AG20443 (cell line): ENCODE results near the gene SLC25A47.
"Not testable (repeated sequence)": the region's sequence is repeated elsewhere in the genome, so short reads cannot be mapped to it uniquely, and the experiment has no call there.

Experiments used
- DNase-seq: peaks from one replicate; pipeline ENCODE4 v3.0.0; 2012; ENCODE audit warnings: low spot score, mixed read lengths

The SLC25A47 gene, protein sequence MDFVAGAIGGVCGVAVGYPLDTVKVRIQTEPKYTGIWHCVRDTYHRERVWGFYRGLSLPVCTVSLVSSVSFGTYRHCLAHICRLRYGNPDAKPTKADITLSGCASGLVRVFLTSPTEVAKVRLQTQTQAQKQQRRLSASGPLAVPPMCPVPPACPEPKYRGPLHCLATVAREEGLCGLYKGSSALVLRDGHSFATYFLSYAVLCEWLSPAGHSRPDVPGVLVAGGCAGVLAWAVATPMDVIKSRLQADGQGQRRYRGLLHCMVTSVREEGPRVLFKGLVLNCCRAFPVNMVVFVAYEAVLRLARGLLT

GRCh38 chr14:100323121-100323941 is at the start of gene SLC25A47:
TSS of gene SLC25A47 (plus strand) at chr14:100323339. CDS start at chr14:100323415, 76 bp downstream.
- no peak for DNase-seq

GRCh38 chr14:100274250-100274649 is 48.9 kb upstream of the SLC25A47 start:
- DNase-seq, result no peak

DNA sequence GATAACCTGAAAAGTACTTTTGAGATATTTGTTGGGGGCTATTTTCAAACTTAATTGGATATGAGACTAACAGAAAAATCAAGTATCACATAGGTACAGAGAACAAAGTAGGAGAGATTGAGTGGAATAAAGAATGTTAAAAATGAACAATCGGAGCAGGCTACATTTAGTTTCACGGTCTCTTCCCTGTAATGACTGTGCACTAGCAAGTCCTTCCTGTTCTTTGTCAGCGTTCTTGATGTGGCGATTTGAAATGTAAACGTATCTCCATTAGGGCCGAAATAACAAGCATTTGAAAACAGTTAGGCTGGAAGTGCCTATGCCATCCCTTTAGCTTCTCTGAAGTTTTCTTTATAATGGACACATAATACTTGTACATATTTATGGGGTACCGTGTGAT is 47.9 kb upstream of the SLC25A47 start:
- DNase-seq, result no peak

GRCh38 chr14:100278702-100279101 is 44.4 kb upstream of the SLC25A47 start:
- DNase-seq, result peak; percentile 84

DNA sequence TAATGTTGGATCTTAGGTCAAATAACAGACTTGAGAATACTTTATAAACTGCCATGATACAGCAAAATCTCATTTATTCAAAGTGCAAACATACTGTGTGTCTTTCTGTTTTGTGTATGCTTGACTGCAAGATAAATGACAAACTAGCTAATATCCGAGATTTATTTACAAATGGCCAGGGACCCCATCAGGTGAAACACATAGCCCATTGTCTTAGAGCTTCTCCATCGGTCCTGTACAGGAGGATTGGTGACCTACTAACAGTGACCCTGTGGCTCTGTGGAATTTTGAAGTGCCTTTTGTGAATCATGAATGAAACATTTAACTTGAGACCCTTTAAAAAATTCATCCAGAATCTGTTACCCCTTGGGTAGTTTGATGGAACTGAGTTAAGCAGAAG is 44.0 kb upstream of the SLC25A47 start:
- DNase-seq, result no peak

DNA sequence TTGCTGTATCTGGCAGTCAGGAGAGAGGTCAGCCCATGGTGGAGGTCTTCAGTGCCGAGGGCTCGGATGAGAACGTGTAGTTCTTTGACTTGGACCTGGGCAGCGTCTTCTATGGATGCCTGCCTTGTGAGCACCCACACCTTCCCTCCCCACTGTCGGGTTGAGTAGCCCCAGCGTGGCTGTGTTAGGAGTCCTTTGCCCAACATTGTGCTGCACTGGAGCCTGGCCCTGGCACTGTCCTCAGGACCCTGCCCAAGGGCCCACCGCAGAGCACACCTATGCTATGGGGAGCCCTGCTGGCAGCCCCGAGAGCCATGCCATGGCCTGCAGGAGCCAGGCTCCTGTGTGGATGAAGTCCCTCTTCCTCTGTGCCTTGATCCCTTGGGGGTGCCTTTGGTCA is 43.6 kb upstream of the SLC25A47 start:
- no peak for DNase-seq

DNA sequence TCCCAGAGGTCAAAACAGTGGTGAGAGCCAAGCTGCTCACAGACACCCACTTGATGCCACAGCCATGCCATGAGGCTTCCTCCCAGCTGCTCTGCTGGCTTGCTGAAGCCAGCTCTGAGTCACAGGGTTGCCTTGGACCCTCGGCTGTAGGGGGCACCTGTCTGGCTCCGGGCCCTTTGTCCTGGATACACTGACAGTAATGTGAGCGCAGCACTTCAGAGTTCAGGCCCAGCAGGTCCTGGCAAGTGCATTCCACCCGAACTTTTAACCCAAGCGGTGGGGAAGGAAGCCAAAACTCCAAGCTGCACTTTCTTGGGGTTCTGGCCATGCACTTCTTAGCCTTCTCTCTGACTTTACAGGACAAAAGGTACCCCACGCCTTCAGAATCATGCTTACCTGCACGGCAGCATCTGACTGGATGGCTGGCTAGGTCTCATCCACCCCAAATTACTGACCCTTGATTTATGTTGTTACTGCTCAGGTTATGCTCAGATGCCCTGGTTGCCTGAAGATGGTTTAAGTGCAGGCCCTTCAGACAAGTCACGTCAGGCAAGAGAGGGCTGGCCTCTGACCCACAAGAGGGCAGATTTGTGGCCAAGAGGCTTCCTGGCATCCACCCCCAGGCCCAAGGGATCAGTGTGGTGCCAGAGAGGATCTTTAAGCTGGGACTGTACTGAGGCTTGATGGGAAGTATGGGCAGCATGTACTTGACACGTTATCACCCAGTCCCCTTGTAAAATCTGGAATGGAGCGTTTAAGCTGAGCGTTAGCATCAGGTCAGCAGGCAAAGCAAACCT is 41.7 kb upstream of the SLC25A47 start:
- no peak for DNase-seq

DNA sequence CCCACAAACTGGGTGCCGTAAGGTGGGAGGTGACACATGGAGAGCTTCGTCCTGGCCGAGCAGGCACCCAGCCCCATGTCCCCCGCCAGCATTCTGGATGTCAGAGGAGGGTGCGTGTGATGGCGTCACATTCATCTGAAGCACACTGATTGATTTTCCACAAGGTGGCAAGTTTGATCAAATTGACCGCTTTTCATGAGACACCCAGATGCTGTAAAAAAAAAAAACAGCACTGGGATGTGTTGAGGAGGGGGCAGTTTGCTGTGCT is 41.1 kb upstream of the SLC25A47 start:
- DNase-seq, result no peak

DNA sequence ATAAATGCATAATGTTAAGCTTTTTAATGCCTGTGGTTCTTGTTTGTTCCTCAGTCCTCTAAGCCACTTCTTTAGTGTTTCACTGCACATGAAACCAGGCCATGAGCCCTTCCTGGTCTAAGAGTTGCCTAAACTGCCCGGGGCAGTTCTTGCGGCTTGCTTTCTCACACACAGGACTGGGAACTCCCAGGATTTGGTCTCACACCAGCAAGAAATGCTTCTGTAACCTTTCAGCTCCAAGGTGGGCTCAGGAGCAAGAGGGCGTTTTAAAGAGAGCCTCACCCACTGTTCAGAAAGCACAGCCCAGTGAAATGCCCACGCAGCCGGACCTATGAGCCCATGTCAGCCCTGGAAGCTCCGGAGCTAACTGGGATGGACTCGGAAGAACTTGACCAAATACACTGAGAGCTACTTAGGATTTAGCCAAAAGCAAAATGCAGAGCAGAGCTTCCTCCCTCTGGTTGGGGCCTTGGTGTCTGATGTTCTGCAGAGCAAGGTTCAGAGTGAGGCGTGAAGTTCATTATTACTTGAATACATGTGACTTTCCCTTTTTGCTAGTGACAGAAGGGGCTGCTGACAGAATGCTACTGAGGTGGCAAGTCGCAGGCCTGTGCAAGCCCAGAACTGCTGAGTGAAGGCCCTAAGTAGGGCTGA is 40.2 kb upstream of the SLC25A47 start:
- DNase-seq, result no peak

- not testable (repeated sequence) for DNase-seq
Observed at GRCh38 chr14:100283436-100283835, 39.7 kb upstream of the SLC25A47 start.

DNA sequence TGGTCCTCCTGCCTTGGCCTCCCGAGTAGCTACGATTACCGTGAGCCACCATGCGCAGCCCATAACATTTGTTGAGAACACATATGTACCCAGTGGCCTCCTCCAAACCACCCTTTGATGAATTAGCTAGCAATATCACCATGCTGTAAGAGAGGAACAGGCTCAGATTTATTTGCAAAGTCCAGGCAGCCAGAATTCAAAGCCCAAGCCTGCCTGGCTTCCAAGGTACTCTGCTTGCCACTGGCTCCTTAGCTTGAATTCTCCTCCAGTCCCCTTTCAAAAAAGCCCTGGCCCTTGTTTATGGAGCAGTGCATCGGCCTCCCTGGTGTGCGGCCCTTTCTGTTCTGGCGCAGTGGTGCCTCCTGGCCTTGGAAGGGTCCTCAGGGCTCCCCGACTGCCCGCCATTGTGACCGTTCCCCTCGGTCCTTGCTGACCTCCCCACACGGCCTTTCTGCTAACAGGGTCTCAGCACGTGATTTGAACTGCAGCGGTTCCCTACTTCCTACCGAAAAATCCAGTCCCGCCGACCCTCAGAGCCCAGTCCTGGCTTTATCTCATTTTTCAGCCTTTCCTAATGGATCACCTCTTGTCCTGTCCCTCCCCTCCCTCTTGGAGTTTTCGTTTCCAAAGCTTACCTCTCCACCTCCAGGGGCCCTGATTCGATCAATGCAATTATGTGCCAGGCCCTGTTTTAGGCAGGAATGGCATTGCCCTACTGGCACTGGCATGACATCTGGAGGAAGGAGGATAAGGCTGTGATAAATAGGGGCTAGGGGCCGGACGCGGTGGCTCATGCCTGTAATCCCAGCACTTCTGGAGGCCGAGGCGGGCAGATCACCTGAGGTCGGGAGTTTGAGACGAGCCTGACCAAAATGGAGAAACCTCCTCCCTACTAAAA is 38.9 kb upstream of the SLC25A47 start:
- no peak for DNase-seq

DNA sequence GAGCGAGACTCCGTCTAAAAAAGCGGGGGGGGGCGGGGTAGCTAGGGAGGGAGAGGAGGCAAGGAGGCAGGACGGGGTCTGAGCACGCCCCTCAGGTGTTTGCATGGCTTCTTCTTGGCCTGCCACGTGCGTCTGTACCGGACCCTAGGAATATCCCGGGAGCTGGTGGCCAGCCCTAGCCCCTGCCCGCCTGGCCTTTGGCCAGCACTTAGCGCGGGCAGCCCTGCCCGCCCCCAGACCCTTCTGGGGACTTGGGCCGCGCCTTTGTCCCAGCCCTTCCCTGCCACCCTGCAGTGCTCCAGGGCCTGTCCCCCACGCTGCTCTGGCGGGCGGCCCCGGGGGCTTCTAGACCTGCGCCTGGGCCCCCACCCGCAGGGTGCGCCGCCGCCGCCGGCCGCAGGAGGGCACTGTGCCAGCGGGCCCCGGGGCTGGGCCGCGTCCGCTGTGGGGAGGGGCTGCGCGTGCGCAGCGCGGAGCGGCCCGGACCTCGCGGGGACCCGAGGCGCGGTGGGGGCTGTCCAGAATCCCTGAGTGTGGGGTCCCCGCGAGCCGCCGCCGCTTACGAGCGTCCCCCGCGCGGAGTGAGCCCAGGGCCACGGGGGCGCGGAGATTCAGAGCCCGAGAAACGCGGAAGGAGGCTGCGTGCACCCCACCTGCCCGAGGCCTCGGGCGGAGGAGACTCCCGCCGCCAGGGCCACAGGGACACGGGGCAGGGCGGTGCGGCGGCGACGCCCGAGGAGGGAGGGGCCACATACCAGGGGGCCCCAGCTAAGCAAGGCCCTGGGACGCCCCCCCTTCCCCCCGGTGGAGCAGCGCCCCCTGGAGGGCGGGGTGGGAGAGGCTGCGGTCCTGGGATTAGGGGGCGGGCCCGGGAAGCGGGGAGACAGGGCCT is 37.9 kb upstream of the SLC25A47 start:
- DNase-seq, result peak; percentile 98

- no peak for DNase-seq
Observed at GRCh38 chr14:100285913-100286400, 37.2 kb upstream of the SLC25A47 start.

- no peak for DNase-seq
Observed at GRCh38 chr14:100286484-100287191, 36.5 kb upstream of the SLC25A47 start.

GRCh38 chr14:100287202-100287997 is 35.7 kb upstream of the SLC25A47 start:
- DNase-seq, result no peak

DNA sequence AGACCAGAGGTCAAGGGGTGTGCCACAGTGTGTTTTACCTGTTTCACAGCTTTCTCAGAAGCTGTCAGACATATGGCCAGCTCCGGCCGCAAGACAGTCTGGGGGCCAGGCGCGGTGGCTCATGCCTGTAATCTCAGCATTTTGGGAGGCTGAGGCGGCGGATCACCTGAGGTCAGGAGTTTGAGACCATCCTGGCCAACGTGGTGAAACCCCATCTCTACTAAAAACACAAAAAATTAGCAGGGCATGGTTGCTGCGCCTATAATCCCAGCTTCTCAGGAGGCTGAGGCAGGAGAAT is 35.2 kb upstream of the SLC25A47 start:
- DNase-seq, result not testable (repeated sequence)

- no peak for DNase-seq
Observed at GRCh38 chr14:100288382-100289185, 34.6 kb upstream of the SLC25A47 start.
